ENCODE results near the gene GRM1. TPM values are rescaled to one million over a fixed set of nuclear protein-coding genes. Genes with fewer than 3 reads are reported as not detected.

Gene GRM1
- polyA plus RNA-seq, 1 experiment, result 0.01 TPM

GRCh38 chr6:146153040-146153758 is 124.3 kb downstream of the GRM1 start:
- no peak for DNase-seq (ENCODE audit: low read depth, low spot score)
- Histone ChIP-seq H3K4me3 (ENCODE audit: low read depth, low read length) (no peak overlapping the region), H3K27me3 (ENCODE audit: control insufficient read depth, insufficient read depth, low read length) (no peaks in the 10 kb centered on the region), H3K9me3 (ENCODE audit: control insufficient read depth, insufficient read depth, low read length) (no peaks in the 10 kb centered on the region), H3K27ac (ENCODE audit: low read depth, low read length) (no peak overlapping the region)
- no peak for TF ChIP-seq CTCF (IDR thresholded peaks at IDR 0.05; ENCODE audit: low read depth, low read length)
- POLR2A ChIA-PET, result no interaction called here
- CTCF ChIA-PET, result no interaction called here

- POLR2A ChIA-PET, result no interaction called here
- no peak for TF ChIP-seq CTCF (IDR thresholded peaks at IDR 0.05; ENCODE audit: low read depth, low read length)
- CTCF ChIA-PET, result no interaction called here
- Histone ChIP-seq H3K27me3 (ENCODE audit: control insufficient read depth, insufficient read depth, low read length) (no peaks in the 10 kb centered on the region), H3K9me3 (ENCODE audit: control insufficient read depth, insufficient read depth, low read length) (peaks cover under 1% of the 10 kb centered on the region; the same call in 1 of the 2 replicates), H3K4me3 (ENCODE audit: low read depth, low read length) (no peak overlapping the region), H3K27ac (ENCODE audit: low read depth, low read length) (no peak overlapping the region)
- no peak for DNase-seq (ENCODE audit: low read depth, low spot score)
These were observed 125.3 kb downstream of the GRM1 start for GRCh38 chr6:146154197-146154596.

GRCh38 chr6:146161664-146162063 is 132.8 kb downstream of the GRM1 start:
- Histone ChIP-seq H3K9me3 (ENCODE audit: control insufficient read depth, insufficient read depth, low read length) (peaks cover 2% of the 10 kb centered on the region; the same call in 1 of the 2 replicates), H3K4me3 (ENCODE audit: low read depth, low read length) (no peak overlapping the region), H3K27me3 (ENCODE audit: control insufficient read depth, insufficient read depth, low read length) (no peaks in the 10 kb centered on the region), H3K27ac (ENCODE audit: low read depth, low read length) (no peak overlapping the region)
- POLR2A ChIA-PET, result no interaction called here
- DNase-seq (ENCODE audit: low read depth, low spot score), result no peak
- no peak for TF ChIP-seq CTCF (IDR thresholded peaks at IDR 0.05; ENCODE audit: low read depth, low read length)
- CTCF ChIA-PET, result no interaction called here

- no peak for TF ChIP-seq CTCF (IDR thresholded peaks at IDR 0.05; ENCODE audit: low read depth, low read length)
- Histone ChIP-seq H3K4me3 (ENCODE audit: low read depth, low read length) (no peak overlapping the region), H3K27ac (ENCODE audit: low read depth, low read length) (no peak overlapping the region), H3K9me3 (ENCODE audit: control insufficient read depth, insufficient read depth, low read length) (no peaks in the 10 kb centered on the region), H3K27me3 (ENCODE audit: control insufficient read depth, insufficient read depth, low read length) (no peaks in the 10 kb centered on the region)
- POLR2A ChIA-PET, result no interaction called here
- CTCF ChIA-PET, result no interaction called here
- DNase-seq (ENCODE audit: low read depth, low spot score), result no peak
These were observed 141.0 kb downstream of the GRM1 start for GRCh38 chr6:146169872-146170271.

- ChIA-PET CTCF (no interaction called here), POLR2A (no interaction called here)
- TF ChIP-seq CTCF (IDR thresholded peaks at IDR 0.05; ENCODE audit: low read depth, low read length), result no peak
These were observed 148.9 kb downstream of the GRM1 start for GRCh38 chr6:146177785-146178184.

More at GRCh38 chr6:146177785-146178184, 148.9 kb downstream of the GRM1 start:
- no peak for DNase-seq (ENCODE audit: low read depth, low spot score)
- H3K27me3 ChIP-seq (ENCODE audit: control insufficient read depth, insufficient read depth, low read length), result no peaks in the 10 kb centered on the region
- no peak overlapping the region for H3K27ac ChIP-seq (ENCODE audit: low read depth, low read length)
- no peaks in the 10 kb centered on the region for H3K9me3 ChIP-seq (ENCODE audit: control insufficient read depth, insufficient read depth, low read length)
- H3K4me3 ChIP-seq (ENCODE audit: low read depth, low read length), result no peak overlapping the region
